Fibroblast of lung (primary cell): ENCODE results near the gene P3H3.
"Not testable (repeated sequence)": the region's sequence is repeated elsewhere in the genome, so short reads cannot be mapped to it uniquely, and the experiment has no call there.

Experiments used
- EZH2 ChIP-seq: IDR thresholded peaks from 2 replicates; pipeline ENCODE4 v1.5.1; 2012; ENCODE audit warnings: low read length, control low read depth, mild to moderate bottlenecking; ENCODE audit errors: missing control alignments
- TF ChIP-seq, protein P1 (sequence below), 2 donors: IDR thresholded peaks in 1 of 2; conservative IDR thresholded peaks in 1 of 2; 1 replicate in 1 of 2; 2 replicates in 1 of 2; pipeline ENCODE4 v1.5.1; 2011 to 2012; ENCODE audit warnings: low read length in 2 of 2, control low read depth in 1 of 2, inconsistent platforms in 1 of 2, low read depth in 1 of 2, mild to moderate bottlenecking in 1 of 2

DNA sequence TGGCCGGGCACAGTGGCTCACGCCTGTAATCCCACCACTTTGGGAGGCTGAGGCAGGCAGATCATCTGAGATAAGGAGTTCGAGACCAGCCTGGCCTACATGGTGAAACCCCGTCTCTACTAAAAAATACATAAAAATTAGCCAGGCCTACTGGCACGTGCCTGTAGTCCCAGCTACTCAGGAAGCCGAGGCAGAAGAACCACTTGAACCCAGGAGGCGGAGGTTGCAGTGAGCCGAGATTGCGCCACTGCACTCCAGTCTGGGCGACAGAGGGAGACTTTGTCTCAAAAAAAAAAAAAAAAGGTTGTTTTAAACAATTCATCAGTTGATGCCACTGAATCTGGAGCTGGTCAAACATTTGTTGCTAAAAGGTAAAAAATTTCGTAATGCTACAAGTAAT, 51.6 kb downstream of the P3H3 start:
- TF ChIP-seq, protein P1, sequence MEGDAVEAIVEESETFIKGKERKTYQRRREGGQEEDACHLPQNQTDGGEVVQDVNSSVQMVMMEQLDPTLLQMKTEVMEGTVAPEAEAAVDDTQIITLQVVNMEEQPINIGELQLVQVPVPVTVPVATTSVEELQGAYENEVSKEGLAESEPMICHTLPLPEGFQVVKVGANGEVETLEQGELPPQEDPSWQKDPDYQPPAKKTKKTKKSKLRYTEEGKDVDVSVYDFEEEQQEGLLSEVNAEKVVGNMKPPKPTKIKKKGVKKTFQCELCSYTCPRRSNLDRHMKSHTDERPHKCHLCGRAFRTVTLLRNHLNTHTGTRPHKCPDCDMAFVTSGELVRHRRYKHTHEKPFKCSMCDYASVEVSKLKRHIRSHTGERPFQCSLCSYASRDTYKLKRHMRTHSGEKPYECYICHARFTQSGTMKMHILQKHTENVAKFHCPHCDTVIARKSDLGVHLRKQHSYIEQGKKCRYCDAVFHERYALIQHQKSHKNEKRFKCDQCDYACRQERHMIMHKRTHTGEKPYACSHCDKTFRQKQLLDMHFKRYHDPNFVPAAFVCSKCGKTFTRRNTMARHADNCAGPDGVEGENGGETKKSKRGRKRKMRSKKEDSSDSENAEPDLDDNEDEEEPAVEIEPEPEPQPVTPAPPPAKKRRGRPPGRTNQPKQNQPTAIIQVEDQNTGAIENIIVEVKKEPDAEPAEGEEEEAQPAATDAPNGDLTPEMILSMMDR (conservative IDR thresholded peaks at IDR 0.05 in 1 of 2, IDR thresholded peaks at IDR 0.05 in 1 of 2; ENCODE audit: low read depth in 1 of 2, low read length in 2 of 2), result not testable (repeated sequence)
- TF ChIP-seq EZH2, result not testable (repeated sequence)
